ENCODE data around the gene LAT.
"Not testable (repeated sequence)": the region's sequence is repeated elsewhere in the genome, so short reads cannot be mapped to it uniquely, and the experiment has no call there.

LAT gene, protein sequence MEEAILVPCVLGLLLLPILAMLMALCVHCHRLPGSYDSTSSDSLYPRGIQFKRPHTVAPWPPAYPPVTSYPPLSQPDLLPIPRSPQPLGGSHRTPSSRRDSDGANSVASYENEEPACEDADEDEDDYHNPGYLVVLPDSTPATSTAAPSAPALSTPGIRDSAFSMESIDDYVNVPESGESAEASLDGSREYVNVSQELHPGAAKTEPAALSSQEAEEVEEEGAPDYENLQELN

DNA sequence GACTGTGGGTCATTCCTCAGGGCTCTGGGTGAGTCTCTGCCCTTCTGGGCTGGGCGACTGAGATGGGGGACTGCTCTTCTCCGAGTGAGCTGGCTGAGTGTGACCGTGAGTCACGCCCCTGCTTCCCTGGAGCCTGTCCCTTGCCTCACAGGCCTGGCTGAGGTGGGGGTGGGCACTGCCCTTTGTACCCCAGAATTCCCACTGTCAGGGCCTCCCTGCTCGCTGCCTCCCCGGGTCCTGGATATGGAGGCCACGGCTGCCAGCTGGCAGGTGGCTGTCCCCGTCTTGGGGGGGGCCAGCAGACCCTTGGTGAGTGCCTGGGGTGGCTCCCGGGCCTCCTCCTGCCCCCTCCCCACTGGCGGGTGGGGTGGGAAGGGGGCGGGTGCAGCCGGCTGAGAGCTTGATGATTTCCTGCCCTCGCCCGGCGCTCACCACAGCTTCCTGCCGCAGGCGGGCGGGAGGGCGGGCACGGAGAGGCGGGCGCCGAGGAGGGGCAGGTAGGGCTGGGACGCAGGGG lies at the start of gene LAT:
Gene LAT (plus strand): TSS at position 434 of the 517 bp plus-strand sequence. CDS start 366 bp downstream, outside the sequence.
- peak; percentile 57 for DNase-seq (ENCODE audit: low read depth)

DNA sequence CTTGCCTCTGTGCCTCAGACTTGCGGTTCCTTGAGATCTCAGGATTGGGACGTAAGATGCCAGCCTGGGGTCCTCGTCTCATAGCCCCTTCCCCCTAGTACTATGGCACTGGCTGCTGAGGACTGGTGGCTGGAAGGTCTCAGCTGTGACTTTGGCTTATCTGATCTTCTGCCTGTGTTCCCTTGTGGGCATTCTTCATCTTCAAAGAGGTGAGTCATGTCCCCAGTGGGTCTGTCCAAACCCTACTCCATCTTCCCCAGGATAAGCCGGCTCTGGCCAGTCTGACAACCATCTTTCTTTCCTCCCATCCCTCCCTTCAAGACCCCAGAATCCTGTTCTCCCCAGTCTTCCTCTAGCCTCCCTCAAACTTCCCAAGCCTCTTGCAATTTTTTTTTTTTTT lies 49.5 kb upstream of the LAT start:
- DNase-seq (ENCODE audit: low read depth), result no peak

DNA sequence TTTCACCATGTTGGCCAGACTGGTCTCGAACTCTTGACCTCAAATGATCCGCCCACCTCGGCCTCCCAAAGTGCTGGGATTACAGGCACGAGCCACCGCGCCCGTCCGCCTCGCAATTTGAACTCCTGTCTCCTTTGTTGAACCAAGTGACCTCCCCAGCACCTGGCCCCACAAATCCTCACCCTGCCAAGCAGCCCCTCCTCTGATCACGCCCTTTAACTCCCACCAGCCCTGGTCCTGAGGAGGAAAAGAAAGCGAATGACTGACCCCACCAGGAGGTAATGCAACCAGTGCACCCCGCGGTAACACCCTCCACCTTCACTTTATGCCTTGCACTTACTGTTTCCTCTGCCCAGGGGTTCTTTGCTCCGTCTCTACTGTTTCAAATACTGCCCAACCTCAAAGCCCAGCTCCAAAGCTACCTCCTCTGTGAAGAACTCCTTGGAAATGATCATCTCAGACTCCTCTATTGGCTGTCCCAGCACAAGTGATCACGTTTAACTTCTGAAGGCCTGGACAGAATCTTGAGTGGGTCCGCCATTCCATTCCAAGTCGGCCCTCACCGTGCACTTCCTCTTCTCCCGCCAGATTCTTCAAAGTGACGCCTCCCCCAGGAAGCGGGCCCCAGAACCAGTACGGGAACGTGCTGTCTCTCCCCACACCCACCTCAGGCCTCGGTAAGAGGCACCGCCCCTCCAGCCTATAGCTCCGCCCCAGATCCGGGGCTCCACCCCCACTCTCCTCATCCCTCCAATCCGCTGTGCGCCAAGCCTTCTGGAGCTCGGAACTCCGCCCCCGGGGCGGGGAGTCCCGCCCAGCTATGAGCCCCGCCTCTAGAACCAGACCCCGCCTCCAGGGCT lies 48.7 kb upstream of the LAT start:
- DNase-seq (ENCODE audit: low read depth), result peak; percentile 59

DNA sequence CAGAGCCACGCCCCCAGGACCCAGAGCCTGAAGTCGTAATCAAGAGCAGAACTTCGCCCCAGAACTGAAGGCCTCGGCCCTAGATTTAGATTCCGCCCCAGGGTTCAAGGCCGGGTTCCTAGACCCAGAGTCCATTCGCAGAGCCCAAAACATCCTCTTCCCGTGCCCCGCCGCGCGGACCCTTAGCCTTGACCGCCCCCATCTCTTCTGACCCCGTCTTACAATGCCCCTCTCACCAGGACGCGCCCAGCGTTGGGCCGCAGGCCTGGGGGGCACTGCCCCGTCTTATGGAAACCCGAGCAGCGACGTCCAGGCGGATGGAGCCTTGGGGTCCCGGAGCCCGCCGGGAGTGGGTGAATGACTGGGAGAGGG lies 48.1 kb upstream of the LAT start:
- DNase-seq (ENCODE audit: low read depth), result no peak

DNA sequence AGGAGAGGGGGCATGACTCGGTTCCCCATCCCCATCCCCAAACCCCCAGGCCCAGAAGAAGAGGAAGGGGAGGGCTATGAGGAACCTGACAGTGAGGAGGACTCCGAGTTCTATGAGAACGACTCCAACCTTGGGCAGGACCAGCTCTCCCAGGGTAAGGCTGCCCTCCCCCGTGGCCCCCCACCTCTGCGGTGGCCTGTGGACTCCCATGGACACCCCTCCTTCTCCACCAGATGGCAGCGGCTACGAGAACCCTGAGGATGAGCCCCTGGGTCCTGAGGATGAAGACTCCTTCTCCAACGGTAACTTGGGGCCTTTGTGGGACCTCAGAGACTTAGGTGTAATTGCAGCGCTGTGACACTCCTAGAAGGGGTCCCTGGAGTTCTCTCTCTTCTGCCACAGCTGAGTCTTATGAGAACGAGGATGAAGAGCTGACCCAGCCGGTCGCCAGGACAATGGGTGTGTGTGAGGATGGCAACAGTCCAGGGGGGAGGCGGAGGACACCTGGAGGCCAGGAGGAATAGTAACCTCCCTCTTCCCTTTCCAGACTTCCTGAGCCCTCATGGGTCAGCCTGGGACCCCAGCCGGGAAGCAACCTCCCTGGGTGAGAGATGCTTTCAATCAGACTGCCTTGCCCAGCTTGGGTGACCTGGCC lies 47.5 kb upstream of the LAT start:
- DNase-seq (ENCODE audit: low read depth), result no peak

DNA sequence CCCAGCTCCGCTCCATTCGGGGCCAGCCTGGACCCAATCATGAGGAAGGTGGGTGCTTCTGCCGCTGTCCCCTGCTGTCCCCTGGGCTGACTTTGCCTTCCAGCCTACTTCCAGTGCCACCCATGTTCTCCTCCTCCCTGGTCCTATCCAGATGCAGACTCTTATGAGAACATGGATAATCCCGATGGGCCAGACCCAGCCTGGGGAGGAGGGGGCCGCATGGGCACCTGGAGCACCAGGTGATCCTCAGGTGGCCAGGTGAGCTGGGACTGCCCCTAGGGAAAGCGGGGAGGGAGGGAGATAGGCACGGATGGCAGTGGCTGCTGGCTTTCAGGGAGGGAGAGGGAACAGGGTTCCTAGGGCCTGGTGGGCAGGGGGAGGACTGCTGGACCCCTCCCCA lies 46.1 kb upstream of the LAT start:
- DNase-seq (ENCODE audit: low read depth), result no peak

DNA sequence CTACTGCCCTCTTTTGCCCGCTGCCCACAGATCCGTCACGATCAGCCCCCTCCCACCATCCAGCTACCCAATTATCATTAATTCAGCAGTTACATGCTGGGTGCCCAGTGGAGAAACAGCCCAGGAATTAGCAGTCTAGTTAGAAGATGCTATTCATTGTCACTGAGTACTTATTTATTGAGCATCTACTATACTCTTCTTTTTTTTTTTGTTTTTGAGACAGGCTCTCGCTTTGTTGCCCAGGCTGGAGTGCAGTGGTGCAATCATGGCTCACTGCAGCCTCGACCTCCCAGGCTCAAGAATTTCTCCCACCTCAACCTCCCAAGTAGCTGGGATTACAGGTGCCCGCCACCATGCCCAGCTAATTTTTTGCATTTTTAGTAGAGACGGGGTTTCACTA lies 45.0 kb upstream of the LAT start:
- not testable (repeated sequence) for DNase-seq (ENCODE audit: low read depth)

DNA sequence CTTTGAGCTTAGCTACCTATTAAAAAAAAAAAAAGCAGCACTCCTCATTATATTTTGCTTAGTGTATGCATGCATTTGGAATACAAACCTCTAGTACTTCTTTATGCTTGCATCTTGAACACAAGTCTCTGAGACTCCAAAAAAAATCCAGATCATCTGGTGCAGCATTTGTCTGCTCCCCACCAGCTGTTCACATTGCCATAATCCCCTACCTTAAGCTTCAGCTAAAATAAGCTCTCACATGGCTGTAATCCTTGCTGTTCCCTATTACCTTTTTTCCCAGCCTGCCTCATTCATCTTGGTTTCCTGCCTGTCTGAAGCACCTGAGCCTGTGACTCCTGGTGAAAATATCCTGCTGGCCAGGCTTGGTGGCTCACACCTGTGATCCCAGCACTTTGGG lies 41.6 kb upstream of the LAT start:
- DNase-seq (ENCODE audit: low read depth), result no peak

DNA sequence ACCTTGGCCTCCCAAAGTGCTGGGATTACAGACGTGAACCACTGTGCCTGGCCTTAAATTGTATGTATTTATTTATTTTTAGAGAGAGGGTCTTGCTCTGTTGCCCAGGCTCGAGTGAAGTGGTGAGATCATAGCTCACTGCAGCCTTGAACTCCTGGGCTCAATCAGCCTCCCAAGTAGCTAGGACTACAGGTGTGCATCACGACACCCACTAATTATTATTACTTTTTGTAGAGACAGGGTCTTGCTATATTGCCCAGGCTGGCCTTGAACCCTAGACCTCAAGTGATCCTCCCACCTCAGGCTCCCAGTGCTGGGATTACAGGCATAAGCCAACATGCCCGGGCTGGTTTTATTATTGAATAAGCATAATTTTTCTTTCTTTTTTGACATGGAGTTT lies 38.2 kb upstream of the LAT start:
- no peak for DNase-seq (ENCODE audit: low read depth)

DNA sequence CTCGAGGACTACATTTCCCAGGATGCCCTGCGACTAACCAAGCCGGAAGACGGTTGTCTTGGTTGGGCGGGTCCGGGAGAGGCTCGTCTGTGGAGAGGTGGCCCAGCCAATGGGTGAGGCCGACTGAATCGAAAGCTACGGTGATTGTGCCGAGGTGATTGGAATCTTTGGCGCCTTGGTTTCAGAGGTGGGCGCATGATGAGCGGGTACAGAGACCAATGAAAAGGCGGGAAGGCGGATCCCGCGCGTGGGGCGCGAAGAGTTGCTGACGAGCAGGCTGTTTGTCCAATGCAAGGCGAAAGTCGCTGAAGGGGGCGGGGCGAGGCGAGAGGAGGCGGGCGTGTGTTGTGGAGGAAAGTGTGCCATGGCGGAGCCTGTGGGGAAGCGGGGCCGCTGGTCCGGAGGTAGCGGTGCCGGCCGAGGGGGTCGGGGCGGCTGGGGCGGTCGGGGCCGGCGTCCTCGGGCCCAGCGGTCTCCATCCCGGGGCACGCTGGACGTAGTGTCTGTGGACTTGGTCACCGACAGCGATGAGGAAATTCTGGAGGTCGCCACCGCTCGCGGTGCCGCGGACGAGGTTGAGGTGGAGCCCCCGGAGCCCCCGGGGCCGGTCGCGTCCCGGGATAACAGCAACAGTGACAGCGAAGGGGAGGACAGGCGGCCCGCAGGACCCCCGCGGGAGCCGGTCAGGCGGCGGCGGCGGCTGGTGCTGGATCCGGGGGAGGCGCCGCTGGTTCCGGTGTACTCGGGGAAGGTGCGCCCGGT lies 34.0 kb upstream of the LAT start, which contains the start of gene NFATC2IP:
Gene NFATC2IP (plus strand): TSS at position 290 of the 762 bp plus-strand sequence. CDS start 75 bp downstream, at position 365.
- DNase-seq (ENCODE audit: low read depth), result peak; percentile 100

DNA sequence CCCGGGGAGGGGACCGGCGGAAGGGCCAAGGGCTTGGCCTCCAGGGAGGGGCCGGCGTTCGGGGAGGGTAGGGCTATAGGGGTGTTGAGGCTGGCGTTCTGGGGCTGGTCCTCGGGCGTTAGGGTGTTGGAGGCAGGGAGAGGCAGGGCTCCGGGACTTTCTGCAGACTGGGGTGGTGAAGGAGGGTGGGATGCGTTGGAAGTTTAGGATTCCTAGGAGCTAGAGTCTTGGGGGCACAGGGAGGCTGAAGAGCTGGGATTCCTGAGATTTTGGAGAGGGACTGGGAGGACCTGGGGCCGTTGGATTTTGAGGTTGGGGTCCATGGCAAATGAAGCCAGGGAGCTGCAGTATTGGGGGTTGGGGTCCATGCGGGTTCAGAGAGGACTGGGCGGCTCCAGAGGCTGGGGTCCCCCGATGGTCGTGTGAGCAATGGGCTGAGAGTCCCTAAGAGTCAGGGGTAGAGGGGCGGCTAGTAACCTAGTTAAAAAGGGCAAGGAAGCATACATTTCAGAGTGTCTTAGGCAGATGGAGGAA lies 33.4 kb upstream of the LAT start:
- DNase-seq (ENCODE audit: low read depth), result no peak

DNA sequence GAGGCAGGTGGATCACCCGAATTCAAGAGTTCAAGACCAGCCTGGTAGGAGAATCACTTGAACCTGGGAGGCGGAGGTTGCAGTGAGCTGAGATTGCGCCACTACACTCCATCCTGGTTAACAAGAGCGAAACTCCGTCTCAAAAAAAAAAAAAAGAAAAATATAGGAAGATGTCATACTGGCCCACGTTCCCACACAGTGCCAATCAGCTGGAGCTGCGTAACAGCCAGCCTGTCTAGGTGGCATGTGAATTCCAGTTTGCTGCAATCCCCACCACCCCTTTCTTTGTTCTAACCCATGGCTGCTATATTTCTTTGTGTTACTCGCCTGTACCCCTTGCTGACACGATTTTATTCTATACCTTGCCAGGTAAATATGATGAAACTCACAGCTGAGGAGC lies 26.6 kb upstream of the LAT start:
- DNase-seq (ENCODE audit: low read depth), result no peak

DNA sequence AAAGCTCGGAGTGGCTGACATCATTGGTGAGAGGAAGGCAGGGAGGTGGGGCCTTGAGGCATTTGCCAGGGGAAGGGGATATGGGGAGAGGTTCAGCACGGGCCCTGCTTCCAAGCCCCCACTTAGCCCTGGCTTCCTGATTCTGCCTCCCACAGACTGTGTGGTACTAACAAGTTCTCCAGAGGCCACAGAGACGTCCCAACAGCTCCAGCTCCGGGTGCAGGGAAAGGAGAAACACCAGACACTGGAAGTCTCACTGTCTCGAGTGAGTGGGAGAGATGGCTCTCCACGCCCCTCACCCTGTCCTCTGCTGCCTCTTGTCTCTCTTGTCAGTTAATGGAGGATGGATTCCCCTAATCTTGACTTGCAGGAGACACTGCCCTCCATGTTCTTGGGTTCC lies 26.0 kb upstream of the LAT start:
- no peak for DNase-seq (ENCODE audit: low read depth)

DNA sequence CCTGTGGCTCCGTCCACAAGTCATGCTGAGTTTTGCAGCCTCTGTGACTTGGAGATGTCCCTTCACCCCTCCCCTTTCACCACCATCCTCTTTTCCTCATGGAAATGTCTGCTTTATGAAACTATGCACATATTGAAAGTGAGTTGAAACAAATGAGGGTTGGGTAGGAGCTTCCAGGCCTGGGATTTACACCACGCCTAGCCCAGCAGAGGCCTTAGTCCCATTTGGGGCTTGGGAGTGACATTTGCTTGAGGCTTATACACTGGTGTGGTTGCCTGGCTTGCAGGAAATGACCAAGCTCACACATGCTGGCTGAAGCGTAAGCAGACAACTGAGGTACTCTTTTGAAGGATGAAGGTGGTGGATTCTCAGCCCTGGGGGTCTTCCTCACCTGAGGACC lies 20.8 kb upstream of the LAT start:
- no peak for DNase-seq (ENCODE audit: low read depth)

DNA sequence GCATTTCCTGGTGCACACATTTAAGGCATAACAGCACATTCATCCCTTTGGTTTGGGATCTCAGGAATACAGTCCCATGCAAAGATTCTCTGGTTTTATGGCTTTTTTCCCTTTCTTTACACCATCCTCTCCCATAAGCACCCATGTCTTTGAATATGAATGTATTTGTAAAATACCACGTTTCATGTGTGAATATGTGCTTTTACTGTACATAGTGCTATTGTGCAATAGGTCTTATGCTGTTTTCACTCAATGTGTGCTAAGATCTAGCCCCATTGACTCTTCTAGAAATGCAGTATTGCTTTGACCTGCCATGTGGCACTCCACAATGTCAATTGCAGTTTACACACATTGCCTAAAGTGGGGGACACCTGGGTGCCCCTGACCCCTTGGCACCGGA lies 20.4 kb upstream of the LAT start:
- no peak for DNase-seq (ENCODE audit: low read depth)

DNA sequence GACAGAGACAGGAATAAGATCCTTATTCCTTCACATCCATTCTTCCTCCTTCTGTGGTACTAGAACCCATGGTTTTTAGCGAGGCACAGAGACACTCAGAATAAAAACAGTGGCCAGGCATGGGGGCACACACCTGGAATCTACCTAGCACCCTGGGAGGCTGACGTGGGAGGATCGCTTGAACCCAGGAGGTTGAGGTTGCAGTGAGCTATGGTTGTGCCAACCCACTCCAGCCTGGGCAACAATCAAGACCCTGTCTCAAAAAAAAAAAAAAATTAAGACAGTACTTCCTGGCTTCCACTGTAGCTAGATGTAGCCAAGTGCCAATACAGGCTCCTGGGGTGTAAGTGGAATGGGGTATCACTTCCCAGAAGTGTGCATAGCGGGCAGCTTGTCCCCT lies 17.7 kb upstream of the LAT start:
- DNase-seq (ENCODE audit: low read depth), result no peak

DNA sequence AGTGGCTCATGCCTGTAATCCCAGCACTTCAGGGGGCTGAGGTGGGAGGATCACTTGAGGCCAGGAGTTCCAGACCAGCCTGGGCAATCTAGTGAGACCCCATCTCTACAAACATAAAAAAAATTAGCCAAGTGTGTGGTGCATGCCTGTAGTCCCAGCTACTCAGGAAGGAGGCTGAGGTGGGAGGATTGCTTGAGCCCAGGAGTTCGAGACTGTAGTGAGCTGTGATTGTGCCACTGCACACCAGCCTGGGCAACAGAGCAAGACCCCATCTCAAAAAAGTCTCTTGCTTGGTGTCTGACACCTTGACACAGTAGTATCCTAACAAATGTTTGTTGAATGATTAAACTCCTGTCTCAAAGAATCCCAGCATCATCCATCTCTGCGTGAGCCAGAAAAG lies 15.2 kb upstream of the LAT start:
- not testable (repeated sequence) for DNase-seq (ENCODE audit: low read depth)

DNA sequence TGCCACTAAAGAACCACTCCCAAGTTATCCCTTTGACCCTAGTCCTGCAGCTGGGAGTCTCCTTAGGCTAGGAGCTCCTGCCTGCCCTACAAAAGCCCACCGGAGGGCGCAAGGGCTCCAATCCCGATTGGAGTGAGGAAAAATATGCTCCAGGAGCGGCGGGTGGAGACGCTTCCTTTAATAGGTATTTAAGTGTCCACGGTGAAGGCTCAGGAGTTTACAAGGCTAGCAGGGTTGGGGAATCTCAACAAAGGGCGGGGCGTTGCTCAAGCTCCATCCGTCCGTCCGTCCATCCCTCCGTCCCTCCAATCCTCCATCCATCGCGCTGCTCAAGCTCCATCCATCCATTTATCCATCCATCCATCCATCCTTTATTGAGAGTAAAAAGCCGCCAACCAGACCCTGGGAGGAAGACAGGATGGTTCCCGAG lies 10.8 kb upstream of the LAT start:
- no peak for DNase-seq (ENCODE audit: low read depth)

DNA sequence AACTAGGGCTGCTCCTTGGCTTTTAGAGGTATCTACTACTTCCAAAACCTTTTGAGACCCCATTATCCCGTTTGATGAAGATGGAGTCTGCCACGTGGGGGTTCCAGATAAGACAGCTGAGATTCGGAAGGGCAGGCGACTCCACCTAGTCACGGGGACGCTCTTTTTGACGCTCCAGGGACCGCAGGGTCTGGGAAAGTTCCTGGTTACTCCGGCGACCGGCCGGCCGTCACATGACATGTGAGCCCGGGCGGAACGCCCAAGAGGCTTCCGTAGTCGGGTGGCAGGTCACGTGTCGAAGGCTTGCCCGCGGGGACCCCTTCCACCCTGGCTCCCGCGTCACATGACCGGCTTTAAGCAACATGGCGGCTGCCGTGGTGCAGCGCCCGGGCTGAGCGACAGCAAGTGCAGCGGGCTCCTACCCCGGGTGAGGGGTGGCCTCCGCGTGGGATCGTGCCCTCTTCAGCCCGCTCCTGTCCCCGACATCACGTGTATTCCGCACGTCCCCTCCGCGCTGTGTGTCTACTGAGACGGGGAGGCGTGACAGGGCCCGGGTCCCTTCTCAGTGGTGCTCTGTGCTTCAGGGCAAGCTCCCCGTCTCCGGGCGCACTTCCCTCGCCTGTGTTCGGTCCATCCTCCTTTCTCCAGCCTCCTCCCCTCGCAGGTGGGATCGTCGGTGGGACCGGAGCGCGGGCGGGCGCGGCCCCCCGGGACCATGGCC lies 10.3 kb upstream of the LAT start, which contains the start of gene SPNS1:
Gene SPNS1 (plus strand): TSS at position 342 of the 721 bp plus-strand sequence. CDS start 374 bp downstream, at position 716.
- DNase-seq (ENCODE audit: low read depth), result peak; percentile 87

DNA sequence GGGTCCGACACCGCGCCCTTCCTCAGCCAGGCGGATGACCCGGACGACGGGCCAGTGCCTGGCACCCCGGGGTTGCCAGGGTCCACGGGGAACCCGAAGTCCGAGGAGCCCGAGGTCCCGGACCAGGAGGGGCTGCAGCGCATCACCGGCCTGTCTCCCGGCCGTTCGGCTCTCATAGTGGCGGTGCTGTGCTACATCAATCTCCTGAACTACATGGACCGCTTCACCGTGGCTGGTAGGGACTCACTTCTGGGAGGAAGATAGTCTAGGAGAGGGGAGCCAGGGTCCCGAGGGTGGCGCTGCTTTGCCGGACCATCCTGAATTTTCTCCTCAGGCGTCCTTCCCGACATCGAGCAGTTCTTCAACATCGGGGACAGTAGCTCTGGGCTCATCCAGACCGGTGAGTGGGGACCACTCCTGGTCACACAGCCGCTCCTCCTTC lies 9.7 kb upstream of the LAT start:
- DNase-seq (ENCODE audit: low read depth), result no peak

All from stimulated activated CD8-positive, alpha-beta memory T cell treated with anti-CD3 and anti-CD28 coated beads, Interleukin-15, amount 100 ng/mL, for 1 hour (primary cell).